ENCODE data around the gene ASTN2.

GRCh38 chr9:117379341-117379740 is 35.5 kb downstream of the ASTN2 start:
- TF ChIP-seq CTCF (conservative IDR thresholded peaks at IDR 0.05 in 1 of 2, IDR thresholded peaks at IDR 0.05 in 1 of 2; ENCODE audit: extremely low read depth in 1 of 2, insufficient read depth in 1 of 2, low read depth in 1 of 2, low read length in 2 of 2) = no peak
- TF ChIP-seq EZH2 (IDR thresholded peaks at IDR 0.05; ENCODE audit: borderline replicate concordance, low read length) = no peak
